ENCODE results near the gene POLR1A.
A peak's percentile ranks its signal among the peaks of the same experiment; 100 is the strongest.

Gene POLR1A

DNA sequence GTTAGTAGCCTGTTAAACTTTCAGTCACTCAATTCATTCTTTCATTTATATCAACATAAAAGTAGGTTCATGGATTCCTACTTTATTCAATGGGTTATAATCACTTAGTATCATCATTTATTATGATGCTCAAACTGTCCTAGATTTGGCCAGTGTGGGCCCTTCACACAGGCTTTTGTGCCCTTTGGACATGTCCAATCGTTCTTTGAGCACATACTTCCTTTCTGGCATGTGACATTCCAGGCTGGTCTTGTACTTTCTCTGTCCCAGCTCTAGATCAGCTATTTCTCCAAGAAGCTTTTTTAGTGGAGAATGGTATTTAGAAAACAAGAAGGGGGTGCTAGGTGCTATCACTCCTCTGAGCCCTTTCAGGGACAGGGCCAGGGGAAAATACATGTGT, 11.5 kb downstream of the POLR1A start:
- no peak for DNase-seq

DNA sequence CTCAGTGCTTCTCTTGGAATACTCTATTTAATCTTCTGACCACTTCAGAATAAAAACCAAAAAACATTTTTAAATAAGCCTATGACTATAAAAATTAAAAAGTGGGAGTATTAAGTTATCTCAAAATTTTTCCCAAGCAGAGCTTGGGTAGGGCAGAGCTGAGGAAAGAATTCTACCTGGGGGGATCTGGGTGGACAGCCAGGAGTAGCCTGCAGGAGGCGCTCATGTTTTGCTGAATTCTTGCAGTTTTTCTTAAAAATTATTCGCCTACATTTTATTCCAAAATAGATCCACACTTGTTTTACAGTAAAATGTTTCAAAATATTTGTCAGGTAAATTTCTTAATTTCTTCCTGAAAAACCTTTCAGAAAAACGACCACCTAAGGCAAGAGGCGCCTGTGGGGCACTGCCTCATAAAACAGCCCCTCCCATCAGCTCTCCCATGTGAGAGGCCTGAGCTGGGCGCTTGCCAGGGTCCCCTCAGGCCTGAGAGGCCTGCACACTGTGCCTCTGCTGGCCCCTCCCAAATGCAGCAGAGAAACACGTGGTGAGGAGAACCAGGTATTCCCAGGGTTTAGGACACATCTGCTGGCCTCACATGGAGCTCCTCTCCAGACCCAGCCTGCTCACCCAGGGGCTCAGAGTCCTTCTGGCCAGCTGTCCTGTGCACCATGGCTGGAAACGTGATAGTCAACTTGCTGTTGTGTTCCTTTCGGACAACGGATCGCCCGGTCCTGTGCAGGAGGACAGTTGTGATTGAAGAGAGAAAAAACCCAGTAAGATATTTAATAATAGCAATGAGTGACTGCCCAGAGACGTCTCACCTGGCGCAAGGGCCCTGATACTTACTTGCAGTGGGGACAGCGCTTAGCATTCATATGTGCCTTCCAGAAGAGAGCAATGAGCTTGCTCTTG, 17.5 kb downstream of the POLR1A start:
- DNase-seq: no peak

DNA sequence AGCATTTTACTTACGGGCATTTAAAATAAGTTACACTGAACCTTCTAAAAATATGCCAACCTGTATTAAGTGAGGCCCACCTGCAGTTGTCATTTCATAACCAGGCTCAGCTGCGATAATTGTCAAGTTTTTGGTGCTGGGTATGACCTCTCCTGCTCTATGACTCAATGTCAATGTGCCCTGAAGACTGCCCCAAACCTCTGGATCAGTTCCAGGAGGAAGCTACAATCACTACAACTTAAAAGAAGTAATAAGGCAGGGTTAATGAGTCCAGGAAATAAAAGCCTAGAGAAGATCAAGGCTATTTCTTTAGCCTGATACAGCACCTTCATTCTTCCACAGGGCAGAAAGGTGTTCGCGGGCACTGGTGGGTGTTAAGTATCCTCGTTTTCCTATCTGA, 22.9 kb downstream of the POLR1A start:
- no peak for DNase-seq

DNA sequence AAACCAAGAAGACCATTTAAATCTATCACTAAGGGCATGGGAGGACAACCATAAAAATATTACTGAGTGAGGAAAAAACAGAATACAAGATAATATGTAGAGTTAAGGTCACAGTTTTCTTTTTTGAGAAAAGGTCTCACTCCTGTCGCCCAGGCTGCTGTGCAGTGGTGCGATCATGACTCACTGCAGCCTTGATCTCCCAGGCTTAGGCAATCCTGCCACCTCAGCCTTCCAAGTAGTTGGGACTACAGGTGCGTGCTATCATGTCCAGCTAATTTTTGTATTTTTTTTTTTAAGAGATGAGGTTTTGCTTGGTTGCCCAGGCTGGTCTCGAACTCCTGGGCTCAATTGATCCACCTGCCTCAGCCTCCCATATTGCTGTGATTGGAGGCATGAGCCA, 24.0 kb downstream of the POLR1A start:
- no peak for DNase-seq

DNA sequence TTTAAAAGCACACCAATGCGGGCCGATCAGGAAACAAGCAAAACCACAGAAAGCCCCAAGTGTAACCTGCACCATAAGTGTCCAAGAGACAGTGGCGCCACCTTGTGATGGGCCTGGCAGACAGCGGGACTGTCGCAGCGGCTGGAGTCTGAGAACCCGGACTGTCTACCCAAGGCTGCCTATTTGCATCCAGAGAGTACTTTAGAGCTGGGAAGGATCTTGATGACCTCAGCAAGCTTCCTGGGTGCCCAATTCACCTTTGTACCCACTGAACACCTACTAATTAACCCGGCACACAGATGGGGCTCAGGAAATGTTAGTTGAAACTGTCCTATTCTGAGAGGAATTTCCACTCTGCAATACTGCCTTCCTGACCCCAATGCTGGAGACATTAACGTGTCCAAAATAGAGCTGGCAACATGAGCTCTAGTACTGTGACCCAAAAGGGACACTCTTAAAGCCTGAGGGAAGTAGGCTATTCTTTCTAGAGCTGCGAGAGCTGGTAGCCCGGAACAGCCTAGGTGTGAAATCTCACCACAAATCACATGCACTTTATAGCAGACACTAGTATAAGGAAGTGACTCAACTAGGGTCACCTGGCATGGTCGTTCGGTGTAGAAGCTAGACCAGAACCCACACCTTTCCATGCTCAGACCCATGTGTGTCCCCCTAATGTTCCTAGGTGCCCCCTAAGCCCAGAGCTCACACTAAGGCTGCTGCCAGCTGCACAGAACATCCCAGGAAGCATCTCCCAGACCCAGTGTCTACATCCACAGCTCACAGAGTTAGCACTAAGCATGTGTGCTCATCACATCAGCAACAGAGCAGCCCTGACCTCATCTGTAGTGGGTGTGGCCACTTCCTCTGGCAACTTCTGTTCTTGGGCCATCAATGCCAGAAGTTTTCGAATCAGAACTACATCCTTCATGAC, 25.4 kb downstream of the POLR1A start:
- peak; percentile 78 for DNase-seq

DNA sequence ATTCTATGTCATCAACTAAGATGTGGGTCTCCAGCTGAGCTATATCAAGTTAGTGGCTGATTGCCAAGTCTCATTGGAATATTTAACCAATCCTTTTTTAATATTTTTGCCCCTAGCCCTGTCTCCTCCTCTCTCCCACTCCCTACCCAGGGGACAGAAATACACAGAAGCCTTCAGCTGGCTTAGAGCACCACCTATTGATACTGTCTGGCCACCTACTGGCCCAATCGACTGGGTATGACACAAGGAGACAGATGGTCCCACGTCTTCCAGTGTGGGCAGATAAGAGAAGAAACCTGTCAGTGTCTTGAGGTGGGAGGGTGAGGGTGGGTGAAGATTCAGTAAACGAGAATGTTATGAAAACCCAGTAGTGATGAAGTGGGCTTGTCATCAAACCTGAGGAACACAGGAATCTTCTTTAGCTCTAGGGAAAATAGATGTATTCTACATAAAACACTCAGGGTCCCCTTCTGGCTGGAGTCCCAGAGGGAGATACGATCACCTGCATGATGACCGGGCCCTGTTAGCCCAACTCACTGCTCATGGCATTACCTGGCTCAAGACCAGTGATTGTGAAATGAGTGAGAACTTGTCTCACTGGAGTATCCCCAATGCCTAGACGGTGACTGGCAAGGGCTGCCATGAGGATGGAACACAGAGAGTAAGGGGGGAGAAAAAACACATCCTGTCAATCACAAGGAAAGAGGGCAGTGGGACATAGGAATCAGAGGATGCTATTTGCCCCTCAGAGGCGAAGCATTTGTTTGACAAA, 26.7 kb downstream of the POLR1A start:
- DNase-seq: no peak

DNA sequence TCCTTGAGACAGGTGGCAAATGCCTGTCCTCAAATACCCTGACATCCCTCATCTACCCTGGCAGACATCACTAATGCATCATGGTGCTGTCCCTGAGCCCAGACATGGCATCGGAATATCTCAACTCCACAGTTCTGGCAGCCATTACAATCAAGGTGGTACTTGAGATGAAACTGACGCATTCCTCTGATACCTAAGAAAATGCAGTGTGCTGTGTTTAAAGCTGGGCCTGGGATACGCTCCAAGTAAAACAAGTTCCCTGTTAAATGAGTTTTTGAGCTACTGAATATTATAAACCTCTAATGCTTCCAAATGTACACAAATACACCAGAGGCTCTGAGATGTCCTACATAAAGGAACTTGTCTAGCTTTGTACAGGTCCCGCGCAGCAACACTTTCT, 29.8 kb downstream of the POLR1A start:
- no peak for DNase-seq

DNA sequence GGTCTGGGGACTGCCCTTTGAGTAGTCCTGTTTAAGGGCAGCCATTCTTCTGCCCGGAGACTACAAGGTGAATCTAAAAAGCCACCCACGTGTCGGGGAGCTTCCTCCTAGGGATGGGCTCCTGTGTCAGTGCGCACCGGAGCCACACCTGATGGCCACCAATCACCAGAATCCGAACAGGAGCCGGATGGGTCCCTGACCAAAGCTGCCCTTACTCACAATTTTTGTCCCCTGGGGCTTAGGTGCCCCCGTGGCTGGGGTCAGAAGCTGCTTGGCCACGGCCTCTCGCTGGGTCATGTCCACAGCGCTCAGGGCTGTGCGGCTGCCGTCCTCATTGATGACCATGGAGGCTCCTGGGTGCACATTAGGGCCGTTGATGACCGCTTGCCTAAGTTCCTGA, 30.9 kb downstream of the POLR1A start:
- DNase-seq: no peak

DNA sequence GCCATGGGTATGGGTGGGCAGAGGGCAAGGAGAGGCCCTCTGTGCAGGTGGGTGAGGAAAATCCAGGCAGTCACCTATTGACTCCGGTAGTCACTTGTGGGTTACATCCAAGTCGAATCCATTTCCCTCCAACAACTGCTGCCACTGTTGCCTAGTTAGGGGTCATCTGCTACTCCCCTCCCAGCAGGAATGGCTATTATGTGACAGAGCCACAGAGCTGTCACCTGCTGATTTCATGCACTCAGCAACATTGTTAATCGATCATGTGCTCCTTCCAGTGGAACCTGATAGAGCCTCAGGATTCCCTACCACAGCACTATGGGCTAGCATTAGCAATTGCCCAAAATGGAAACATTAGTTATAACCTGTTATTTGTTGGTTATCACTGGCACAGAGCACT, 31.4 kb downstream of the POLR1A start:
- no peak for DNase-seq

DNA sequence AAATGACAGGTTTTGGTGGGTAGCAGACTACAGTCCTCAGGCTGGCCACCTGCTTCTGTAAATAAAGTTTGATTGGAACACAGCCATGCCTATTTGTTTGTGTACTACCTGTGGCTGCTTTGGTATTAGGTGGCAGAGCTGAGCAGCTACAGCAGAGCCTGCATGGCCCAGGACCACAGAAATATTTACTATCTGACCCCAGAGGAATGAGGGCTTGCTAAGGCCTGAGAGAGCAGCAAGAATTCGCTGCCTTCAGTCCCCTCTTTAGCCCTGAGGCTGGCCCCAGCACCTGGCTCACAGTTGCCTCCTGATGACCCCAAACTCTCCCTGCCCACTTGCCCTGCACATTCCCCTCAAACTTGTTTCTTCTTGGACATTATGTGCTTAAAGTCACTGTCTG, 32.5 kb downstream of the POLR1A start:
- DNase-seq: no peak

DNA sequence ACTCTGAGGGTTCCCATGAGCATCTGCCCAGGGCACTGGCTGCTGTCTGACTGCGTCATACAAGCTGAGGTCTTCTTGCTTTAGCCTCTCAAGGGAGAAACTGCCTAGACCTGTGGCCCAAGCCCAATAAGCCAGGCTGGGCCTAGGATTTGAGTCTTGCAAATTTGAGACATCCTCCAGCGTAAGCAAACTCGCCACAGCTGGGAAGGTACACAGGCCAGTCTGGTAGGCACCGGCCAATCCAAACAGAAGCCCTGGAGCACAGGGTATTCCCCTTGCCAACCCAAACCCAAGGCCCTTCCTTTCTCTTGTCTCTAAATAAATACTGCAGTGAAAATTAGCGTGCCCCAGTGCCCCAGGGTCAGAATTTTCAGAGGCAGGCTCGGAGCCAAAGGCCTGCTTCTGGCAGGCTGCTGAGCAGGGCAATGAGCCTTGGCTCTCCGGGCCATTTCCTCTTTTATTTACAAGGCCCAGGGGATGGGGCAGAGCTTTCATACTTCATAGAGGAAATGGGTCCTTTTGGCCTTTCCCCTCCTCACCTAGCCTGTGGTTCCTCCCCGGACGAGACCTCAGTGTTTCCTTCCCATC, 33.3 kb downstream of the POLR1A start:
- no peak for DNase-seq

DNA sequence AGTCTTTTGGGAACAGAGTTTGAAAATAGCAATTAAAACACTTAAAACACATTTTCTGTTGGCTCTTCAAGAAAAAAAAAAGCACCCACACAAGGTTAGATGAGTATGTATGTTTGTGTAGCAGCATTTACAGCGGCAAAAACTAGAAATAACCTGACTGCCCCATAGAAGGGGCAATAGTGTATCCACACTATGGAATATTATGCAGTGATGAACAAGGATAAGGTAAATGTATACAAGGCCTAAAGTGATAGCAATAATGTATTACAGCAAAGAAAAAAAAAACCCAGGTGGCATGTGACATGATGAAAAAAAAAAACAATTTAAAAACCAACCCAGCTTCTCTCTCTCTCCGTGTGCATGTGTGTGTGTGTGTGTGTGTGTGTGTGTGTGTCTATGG, 34.8 kb downstream of the POLR1A start:
- no peak for DNase-seq

DNA sequence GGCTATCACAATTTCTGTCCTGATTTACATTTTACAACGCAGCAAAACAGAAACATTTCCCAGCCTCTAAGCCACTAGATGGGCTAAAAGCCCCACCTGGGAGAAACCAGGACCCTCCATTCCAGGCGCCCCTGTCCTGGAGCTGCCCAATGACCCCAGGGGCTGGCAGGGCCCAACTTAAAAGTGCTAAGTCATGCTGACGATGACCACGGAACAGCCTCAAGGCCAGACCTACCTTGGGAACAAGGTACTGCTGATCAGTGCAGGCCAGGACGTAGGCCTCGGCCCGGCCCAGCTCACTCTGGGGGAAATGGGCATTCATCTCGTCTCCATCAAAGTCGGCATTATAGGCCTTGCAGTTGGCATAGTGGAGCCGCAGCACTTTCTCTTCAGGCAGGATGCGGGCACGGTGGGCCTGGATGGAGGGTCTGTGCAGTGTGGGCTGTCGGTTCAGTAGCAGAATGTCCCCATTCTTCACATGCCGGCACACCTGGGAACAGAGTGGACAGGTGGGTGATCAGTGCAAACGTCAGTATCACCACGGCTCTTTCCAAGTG, 35.8 kb downstream of the POLR1A start:
- no peak for DNase-seq

DNA sequence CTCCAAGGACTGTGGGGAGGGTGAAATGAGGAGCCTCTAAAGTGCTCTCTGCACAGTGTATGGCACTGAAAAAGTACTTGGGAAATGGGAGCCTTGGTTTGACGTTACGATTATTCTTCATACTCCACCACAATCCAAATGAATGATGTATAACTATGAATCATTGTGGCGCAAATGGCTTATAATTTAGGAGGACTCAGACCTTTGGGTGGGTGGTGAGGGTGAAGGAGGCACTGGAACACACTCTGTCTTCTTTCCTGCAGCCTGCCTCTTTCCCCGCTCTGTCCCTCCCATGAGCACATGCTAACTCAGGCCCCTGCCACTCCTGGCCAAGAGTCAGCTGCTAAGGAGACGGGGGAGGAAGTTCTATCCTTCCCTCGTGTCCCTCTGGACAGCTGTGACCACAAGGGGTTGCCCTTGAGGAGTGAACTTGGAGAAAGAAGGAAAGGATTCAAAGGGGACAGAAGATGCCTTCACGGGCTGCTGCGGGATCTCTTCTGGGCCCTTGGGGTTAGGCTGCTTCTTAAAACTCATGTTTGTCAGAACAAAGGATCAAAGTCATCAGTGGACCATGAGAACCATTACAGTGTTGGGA, 36.5 kb downstream of the POLR1A start:
- no peak for DNase-seq

DNA sequence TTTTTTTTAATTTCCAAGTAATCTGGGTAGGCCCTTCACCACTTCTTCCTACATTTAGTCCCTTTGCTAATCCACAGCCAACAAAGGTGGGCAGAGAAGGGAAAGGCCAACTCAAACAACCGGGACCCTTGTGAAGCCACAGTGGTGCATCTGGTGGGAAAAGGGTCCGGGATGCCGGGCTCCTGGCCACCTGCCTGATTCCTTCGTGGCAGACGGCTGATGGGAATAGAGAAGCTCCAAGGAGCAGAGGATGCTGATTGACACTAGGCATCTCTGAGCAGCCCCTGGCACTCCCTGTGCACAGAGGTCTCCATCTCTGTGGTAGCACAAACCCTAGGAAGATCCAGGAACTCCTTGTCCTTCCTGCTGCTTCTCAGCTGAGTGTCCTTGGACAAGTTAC, 37.0 kb downstream of the POLR1A start:
- no peak for DNase-seq

DNA sequence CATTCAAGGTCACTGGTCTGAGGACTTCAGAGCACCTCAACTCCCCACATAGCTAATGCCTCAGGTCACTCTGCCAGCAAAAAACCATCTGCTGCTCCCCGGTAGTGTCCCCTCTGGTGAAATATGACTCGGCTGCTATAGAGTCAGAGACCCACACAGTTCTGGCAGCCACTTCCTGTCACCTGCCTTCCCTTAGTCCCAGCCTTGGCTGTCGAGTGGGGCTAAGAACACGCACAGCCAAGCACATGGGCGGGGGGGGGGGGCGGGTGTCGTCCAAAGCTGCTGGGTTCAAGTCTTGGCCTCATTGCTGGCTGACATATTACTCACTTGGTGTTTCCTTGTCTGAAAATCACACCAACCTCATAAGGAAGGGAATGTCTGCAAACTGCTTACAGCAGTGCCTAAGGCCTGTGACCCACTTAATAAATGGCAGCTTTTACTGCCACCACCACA, 37.5 kb downstream of the POLR1A start:
- peak; percentile 18 for DNase-seq

DNA sequence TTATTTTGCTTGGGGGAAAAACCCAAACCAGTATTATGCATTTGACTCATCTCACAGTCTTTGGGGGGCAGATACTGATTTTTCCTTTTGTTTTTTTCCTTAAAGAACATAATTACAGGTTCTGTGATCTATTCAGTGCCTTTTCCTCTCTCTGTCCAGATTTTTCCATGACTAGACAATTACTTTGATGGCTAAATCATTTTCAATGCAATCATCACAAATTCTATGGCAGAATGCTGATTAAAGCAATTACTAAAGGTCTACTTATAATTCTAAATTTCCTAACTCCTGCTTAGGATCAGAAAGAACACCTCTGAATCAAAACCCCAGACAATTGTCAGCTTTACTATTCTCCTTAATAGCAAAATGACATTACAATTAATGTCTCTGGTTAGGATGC, 38.8 kb downstream of the POLR1A start:
- no peak for DNase-seq

DNA sequence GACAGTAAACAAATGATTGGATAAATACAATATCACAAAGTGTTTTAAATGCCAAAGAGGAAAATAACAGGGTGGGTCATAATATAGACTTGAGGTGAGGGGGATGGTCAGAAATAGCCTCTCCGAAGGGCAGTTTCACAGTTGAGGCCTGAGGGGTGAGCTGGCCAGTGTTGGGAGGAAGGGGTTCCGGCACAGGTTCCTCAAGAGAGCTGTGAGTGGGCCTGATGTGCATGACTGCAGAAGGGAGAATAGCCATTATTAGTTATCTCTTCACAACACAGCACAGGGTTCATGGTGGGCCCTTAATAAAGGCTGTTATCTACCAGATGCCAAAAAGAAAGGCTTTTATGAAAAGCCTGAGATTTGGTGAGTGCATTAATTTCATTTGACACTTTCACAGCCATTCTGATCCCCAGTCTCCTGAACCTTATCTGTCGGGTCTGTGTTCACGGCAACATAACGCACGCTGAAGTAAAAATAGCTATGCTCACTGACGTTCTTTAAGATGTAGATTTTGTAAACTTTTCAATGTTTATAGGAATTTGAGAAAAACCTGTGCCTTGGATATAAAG, 39.6 kb downstream of the POLR1A start:
- DNase-seq: no peak

DNA sequence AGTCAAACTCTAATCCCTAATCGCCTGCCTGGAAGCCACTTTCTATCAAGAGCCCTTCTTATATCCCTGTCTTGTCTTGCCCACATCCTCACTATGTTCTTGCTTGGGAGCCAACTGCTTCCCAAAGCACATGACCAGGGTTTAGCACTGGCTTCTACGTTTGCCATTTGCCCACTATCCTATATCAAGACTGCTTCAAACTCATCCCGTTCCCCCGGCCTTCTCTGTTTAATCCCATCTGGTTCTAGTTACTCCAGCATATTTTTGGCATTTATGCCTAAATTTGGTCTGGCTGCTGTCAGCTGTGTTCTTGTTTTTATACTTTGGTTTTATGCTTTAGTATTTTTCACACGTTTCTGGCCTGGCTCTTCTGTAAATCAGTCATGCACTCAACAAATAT, 40.2 kb downstream of the POLR1A start:
- no peak for DNase-seq

DNA sequence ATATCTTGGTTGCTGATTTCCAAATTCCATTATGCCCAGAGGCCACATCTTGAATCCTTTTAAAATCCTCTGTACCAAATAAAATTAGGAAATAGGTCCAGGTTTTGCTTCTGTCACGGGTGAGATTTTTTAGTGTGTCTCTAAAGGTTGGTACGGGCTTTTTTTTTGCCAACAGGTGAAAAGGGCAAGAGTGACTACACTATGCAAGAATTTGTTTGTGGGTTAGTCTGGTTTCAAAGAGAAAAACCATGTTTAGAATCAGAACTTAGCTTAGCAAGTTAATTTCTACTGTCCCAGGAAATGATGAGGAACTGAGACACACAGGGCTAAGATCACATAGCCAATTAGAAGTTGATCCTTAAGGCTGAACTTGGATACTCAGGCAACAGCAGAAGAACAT, 41.7 kb downstream of the POLR1A start:
- no peak for DNase-seq

DNA sequence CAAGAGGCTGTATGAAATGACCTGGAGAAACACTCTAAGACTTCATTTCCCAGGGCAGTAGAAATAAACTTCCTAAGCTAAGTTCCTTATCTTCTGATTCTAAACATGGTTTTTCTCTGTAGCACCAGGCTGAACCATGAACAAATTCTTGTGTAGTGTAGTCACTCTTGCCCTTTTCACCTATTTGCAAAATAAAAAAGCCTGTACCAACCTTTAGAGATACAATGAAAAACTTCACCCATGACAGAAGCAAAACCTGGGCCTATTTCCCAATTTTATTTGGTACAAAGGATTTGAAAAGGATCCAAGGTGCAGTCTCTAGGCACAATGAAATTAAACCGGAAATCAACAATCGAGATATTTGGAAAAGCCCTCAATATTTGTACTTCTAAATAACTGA, 43.6 kb downstream of the POLR1A start:
- DNase-seq: no peak
